Common myeloid progenitor, CD34-positive (primary cell): ENCODE data around the gene RGS7.

Experiments used
- CTCF ChIA-PET: fragments of 350-600 bp; sonication (Branson Sonifier 250); formaldehyde crosslinking; loops from one replicate; lab custom pipeline; 2021; ENCODE audit warnings: antibody characterized with exemption; lab: Charles Lee
- POLR2A ChIA-PET: fragments of 350-600 bp; sonication (Branson Sonifier 250); formaldehyde crosslinking; loops from one replicate; lab custom pipeline; 2021; ENCODE audit warnings: antibody characterized with exemption; lab: Charles Lee
- DNase-seq, 3 donors: peaks; one replicate each; pipeline versions ENCODE4 v3.0.0 to v3.0.0-alpha.2; 2013
- H3K27ac ChIP-seq, 2 experiments: 1 replicate in 1 of 2; 2 replicates in 1 of 2; pipeline ENCODE4 v1.7.0; 2013; ENCODE audit warnings: inconsistent platforms in 2 of 2, low read length in 2 of 2, mild to moderate bottlenecking in 2 of 2, low read depth in 1 of 2, moderate library complexity in 1 of 2; ENCODE audit not compliant: severe bottlenecking in 2 of 2, insufficient read depth in 1 of 2, poor library complexity in 1 of 2
- H3K27me3 ChIP-seq, 5 experiments: replicated peaks in 2 of 5; 1 replicate in 3 of 5; 2 replicates in 2 of 5; pipeline versions ENCODE4 v1.6.1 to v1.7.0; 2013; ENCODE audit warnings: low read length in 4 of 5, mild to moderate bottlenecking in 2 of 5, moderate library complexity in 2 of 5, inconsistent platforms in 1 of 5; ENCODE audit not compliant: insufficient read depth in 5 of 5, control insufficient read depth in 4 of 5
- H3K36me3 ChIP-seq, 4 experiments: 1 replicate in 2 of 4; 2 replicates in 2 of 4; pipeline versions ENCODE4 v1.6.1 to v1.7.0; 2013; ENCODE audit warnings: low read length in 3 of 4, control low read depth in 1 of 4, mild to moderate bottlenecking in 1 of 4; ENCODE audit not compliant: control insufficient read depth in 4 of 4, insufficient read depth in 4 of 4
- H3K4me1 ChIP-seq, 4 experiments: 1 replicate in 3 of 4; 2 replicates in 1 of 4; pipeline versions ENCODE4 v1.6.1 to v1.7.1; 2013; ENCODE audit warnings: low read length in 3 of 4, mild to moderate bottlenecking in 3 of 4, control low read depth in 1 of 4, inconsistent platforms in 1 of 4, moderate library complexity in 1 of 4; ENCODE audit not compliant: control insufficient read depth in 4 of 4, insufficient read depth in 4 of 4; ENCODE audit errors: control extremely low read depth in 1 of 4
- H3K4me3 ChIP-seq, 7 experiments: 1 replicate in 4 of 7; 2 replicates in 3 of 7; pipeline versions ENCODE4 v1.5.1 to v1.7.0; 2013; ENCODE audit warnings: mild to moderate bottlenecking in 7 of 7, low read length in 6 of 7, moderate library complexity in 6 of 7, inconsistent platforms in 2 of 7, low read depth in 2 of 7, control low read depth in 1 of 7; ENCODE audit not compliant: insufficient read depth in 4 of 7, control insufficient read depth in 1 of 7; ENCODE audit errors: extremely low read depth in 1 of 7
- H3K9me3 ChIP-seq, 5 experiments: 1 replicate in 4 of 5; 2 replicates in 1 of 5; pipeline versions ENCODE4 v1.6.1 to v1.7.1; 2013; ENCODE audit warnings: low read length in 4 of 5, mild to moderate bottlenecking in 2 of 5, inconsistent platforms in 1 of 5, low read depth in 1 of 5, moderate library complexity in 1 of 5; ENCODE audit not compliant: control insufficient read depth in 4 of 5, insufficient read depth in 2 of 5; ENCODE audit errors: control extremely low read depth in 1 of 5
- WGBS: methylation state at CpG from one replicate; pipeline ENCODE4 v1.1.5; 2013; ENCODE audit not compliant: insufficient coverage; 5-methylcytosine and 5-hydroxymethylcytosine counted together

Gene RGS7

GRCh38 chr1:240821925-240822324 is 535.1 kb downstream of the RGS7 start:
- DNase-seq, result no peak
- POLR2A ChIA-PET, result no interaction called here
- no peaks in the 10 kb centered on the region for H3K36me3 ChIP-seq
- H3K9me3 ChIP-seq, result no peaks in the 10 kb centered on the region
- 100% methylated on average over 1 of the region's 2 CpGs for WGBS
- CTCF ChIA-PET, result no interaction called here
- H3K27ac ChIP-seq, result no peak overlapping the region
- H3K27me3 ChIP-seq, result no peaks in the 10 kb centered on the region
- no peaks in the 10 kb centered on the region for H3K4me1 ChIP-seq
- no peak overlapping the region for H3K4me3 ChIP-seq

- 40% methylated on average over 2 of the region's 3 CpGs for WGBS
- Histone ChIP-seq H3K9me3 (no peaks in the 10 kb centered on the region), H3K27me3 (no peaks in the 10 kb centered on the region), H3K27ac (no peak overlapping the region), H3K36me3 (no peaks in the 10 kb centered on the region), H3K4me1 (no peaks in the 10 kb centered on the region), H3K4me3 (no peak overlapping the region)
- no peak for DNase-seq
- ChIA-PET POLR2A (no interaction called here), CTCF (no interaction called here)
Observed at GRCh38 chr1:240820816-240821215, 536.2 kb downstream of the RGS7 start.

- WGBS, result no CpG with 5 or more reads among the region's 2 CpGs
- H3K4me1 ChIP-seq, result no peaks in the 10 kb centered on the region
- DNase-seq, result no peak
- H3K27ac ChIP-seq, result no peak overlapping the region
- H3K36me3 ChIP-seq, result no peaks in the 10 kb centered on the region
- ChIA-PET POLR2A (no interaction called here), CTCF (no interaction called here)
- H3K9me3 ChIP-seq, result no peaks in the 10 kb centered on the region
- no peaks in the 10 kb centered on the region for H3K27me3 ChIP-seq
- no peak overlapping the region for H3K4me3 ChIP-seq
Observed at GRCh38 chr1:240816472-240816871, 540.5 kb downstream of the RGS7 start.

GRCh38 chr1:240813720-240814119 is 543.3 kb downstream of the RGS7 start:
- WGBS, result 100% methylated on average over 1 of the region's 2 CpGs
- ChIA-PET CTCF (no interaction called here), POLR2A (no interaction called here)
- H3K27me3 ChIP-seq, result no peaks in the 10 kb centered on the region
- no peaks in the 10 kb centered on the region for H3K4me1 ChIP-seq
- no peaks in the 10 kb centered on the region for H3K9me3 ChIP-seq
- H3K27ac ChIP-seq, result no peak overlapping the region
- H3K4me3 ChIP-seq, result no peak overlapping the region
- DNase-seq, result no peak
- no peaks in the 10 kb centered on the region for H3K36me3 ChIP-seq

DNA sequence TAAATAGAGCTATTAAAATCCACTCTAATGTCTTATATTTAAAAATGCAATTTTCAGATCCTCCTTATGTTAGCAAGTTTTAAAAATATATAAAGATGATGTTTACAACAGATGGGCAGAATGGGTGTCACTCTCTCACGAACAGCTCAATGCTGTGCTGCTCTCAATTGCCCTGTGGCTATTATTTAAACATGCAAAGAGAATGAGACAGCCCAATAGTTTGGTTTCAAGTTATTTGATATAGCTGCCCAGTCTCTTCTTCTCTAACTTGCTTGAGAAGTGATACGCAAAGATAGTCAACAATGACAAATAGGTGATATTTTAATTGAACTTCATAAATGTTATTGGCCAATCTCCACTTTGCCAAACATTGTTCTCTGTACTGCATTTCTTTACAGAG is 545.7 kb downstream of the RGS7 start:
- Histone ChIP-seq H3K36me3 (no peaks in the 10 kb centered on the region), H3K4me3 (no peak overlapping the region), H3K27me3 (no peaks in the 10 kb centered on the region), H3K9me3 (no peaks in the 10 kb centered on the region), H3K27ac (no peak overlapping the region), H3K4me1 (no peaks in the 10 kb centered on the region)
- DNase-seq, result no peak
- ChIA-PET CTCF (no interaction called here), POLR2A (no interaction called here)
- 92% methylated on average over 2 of the region's 2 CpGs for WGBS

DNA sequence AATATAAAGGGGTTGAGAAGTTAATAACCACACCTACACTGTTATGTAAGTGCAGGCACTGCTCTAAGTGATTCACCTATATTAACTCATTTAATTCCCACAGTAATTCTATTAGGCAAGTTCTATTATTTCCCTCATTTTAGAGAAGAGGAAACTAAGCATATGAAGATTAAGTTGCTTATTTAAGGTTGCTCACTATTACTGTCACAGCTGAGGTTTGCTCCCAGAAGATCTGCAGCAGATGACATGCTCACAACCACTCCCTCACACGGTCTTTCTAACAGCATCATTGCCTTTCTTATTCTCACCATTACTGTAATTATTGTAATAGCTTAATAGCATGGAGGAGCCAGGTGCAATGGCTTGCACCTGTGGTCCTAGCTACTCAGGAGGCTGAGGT is 548.6 kb downstream of the RGS7 start:
- ChIA-PET CTCF (no interaction called here), POLR2A (no interaction called here)
- no peak overlapping the region for H3K27ac ChIP-seq
- no peaks in the 10 kb centered on the region for H3K4me1 ChIP-seq
- no peaks in the 10 kb centered on the region for H3K27me3 ChIP-seq
- H3K36me3 ChIP-seq, result no peaks in the 10 kb centered on the region
- H3K9me3 ChIP-seq, result no peaks in the 10 kb centered on the region
- no peak for DNase-seq
- no peak overlapping the region for H3K4me3 ChIP-seq
- WGBS, result no CpG with 5 or more reads among the region's 1 CpG

- WGBS, result 100% methylated on average over 2 of the region's 5 CpGs
- H3K4me3 ChIP-seq, result no peak overlapping the region
- H3K27ac ChIP-seq, result no peak overlapping the region
- H3K27me3 ChIP-seq, result no peaks in the 10 kb centered on the region
- no peak for DNase-seq
- H3K4me1 ChIP-seq, result no peaks in the 10 kb centered on the region
- POLR2A ChIA-PET, result no interaction called here
- H3K36me3 ChIP-seq, result no peaks in the 10 kb centered on the region
- CTCF ChIA-PET, result no interaction called here
- H3K9me3 ChIP-seq, result peaks cover 0 to 2% (median 0%) of the 10 kb centered on the region in 5 experiments
Observed at GRCh38 chr1:240806200-240806745, 550.7 kb downstream of the RGS7 start.
